ENCODE measurements around the gene UCN2.

Gene UCN2

DNA sequence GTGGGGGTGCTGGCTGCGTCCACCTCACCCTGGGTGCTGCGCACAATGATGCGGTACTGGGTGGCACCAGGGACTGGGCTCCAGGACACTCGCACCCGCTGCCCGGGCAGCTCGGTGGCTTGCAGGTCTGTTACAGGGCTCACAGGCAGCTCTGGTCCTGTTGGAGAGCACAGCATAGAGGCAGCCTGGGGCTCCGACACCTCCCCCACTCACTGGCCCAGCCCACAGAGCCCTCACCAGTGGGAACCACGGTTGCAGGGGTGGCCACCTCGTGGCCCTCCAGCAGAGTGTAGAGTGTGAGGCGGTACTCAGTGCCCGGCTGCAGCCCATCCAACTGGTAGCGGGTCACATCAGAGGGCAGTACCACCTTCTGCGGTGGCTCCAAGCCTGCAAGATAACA, 27.9 kb upstream of the UCN2 start:
- DNase-seq (ENCODE audit: low spot score): no peak

DNA sequence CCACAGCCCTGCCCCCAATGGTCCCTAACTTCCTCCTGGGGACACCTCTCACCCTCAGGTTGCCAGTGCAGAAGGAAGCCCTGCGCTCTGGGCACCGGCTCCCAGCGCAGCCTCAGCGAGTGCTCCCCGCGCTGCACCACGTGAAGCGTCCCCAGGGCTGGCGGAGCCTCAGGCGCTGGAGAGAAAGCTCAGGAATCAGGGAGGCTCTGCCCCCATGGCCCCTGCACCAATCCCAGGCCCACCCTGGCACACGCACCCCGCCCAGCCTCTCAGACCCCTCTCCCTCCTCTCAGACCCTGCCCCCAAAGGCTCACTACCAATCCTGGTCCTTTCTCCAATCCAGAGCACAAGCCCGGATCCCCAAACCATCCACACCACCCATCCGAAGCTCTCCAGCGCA, 24.6 kb upstream of the UCN2 start:
- no peak for DNase-seq (ENCODE audit: low spot score)

DNA sequence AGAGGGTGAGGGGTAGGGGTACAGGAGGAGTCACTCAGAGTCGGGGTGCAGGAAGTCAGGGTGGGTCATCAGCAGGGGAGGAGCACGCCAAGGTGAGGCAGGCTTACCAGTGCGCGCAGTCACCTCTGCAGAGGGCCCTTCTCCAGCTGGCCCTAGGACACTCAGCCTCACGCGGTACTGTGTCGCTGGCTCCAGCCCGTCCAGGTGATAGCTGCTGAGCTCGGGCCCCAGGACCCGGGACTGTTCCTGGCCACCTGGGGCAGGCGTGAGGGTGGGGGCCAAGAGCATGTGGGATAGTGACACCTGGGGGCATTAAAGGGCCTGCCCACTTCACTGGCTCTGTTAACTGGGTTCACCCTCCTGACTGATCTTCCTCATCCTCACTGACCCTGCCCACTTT, 24.1 kb upstream of the UCN2 start:
- no peak for DNase-seq (ENCODE audit: low spot score)

DNA sequence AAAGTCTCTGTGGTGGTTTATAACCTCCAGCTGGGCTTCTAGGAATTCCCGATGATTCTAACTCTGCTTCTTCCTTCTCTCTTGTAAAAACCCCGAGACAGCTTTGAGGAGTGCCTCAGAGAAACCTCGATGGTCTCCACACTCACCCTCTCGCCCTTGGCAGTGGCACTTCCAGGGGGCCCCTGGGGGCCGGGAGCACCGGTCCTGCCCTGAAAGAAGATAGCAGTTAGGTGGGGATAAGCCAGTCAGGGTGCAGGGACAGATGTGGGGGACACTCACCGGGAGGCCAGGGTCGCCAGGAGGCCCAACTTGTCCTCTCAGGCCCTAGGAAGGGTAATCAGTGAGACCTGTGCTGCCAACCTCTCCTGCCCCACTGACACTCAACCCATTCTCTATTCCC, 21.8 kb upstream of the UCN2 start:
- DNase-seq (ENCODE audit: low spot score): no peak

DNA sequence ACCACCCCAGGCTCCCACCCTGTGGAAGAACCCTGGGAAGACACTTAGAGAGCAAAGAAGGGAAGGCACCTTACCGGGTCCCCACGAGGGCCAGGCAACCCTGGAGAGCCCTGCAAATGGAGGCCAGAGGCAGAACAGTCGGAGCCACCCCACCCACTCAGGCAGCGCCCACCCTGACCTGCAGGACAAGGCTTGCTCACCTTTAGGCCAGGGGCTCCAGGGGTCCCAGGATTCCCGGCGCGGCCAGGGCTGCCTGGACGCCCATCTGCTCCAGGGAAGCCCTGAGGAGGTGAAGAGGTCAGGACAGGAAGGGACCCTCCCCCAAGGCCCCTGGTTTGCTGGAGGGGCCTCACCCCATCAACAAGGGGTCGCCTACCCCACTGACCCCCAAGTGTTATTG, 21.3 kb upstream of the UCN2 start:
- no peak for DNase-seq (ENCODE audit: low spot score)

DNA sequence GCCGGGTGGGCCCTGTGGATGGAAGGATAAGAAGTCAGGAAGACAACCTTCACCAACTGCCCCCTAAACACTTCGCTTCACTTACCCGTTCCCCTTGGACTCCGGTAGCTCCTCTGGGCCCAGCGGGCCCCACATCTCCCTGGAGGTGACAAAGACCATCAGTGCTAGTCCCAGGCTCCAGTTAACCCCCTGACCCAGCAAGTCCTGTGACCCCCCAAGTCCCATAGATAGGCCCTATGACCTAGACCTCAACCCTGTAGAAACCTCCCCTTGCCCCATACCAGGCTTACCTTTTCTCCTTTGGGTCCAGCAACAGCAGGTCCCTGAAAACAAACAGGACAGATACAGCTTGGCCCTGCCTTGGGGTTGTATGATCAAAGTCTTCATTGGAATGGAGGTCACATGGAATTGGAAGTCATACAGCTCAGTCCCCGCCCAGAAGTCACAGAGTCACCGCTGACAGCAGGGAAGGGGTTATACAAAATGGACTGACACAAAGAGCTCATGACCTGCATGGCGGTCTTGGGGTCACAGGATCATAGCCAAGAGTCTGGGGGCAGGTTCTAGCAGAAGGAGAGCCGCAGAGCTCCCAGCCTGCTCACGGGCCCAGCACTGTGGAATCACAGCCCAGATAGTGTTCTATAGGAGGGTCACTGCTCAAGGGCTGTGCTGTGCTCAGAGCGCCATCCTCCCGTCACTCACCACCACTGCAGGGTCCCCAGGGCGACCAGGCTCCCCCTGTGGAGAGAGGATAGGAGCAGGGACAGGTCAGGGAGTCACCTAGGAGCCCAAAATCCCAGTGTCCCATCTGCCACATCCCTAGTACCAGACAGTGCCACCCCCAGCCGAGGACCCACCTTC, 18.3 kb upstream of the UCN2 start:
- DNase-seq (ENCODE audit: low spot score): no peak

DNA sequence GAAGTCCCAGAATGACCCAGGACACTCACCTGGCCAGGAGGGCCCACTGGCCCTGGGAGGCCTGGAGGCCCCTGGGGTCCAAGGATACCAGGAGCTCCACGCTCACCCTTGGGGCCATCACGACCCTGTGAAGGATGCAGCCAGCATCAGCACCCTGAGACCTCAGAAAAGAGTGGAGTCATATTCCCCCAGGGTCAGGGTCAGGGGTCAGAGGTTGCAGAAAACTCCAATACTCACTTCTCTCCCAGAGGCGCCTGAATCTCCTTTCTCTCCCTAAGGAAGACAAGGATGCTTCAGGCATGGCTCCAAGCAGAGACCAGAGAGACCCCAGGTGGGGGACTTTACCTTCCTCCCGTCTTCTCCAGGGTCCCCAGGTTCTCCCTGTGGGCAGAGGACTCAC, 13.1 kb upstream of the UCN2 start:
- DNase-seq (ENCODE audit: low spot score): no peak

DNA sequence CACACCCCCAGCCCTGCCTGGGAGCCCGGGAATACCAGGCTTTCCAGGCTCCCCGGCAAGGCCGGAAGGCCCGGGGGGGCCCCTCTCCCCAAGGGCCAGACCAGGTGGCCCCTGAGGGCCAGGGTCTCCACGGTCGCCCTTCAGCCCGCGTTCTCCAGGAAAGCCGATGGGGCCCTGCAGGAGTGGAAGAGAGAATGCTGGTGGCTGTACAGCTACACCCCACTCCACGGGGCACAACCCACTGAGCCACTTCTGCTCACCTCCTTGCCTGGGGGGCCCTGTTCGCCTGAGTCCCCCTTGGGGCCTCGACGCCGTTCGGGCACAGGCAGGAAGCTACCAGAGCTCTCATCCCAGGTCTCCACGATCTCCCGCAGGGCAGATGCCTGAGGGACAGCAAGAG, 11.8 kb upstream of the UCN2 start:
- no peak for DNase-seq (ENCODE audit: low spot score)

DNA sequence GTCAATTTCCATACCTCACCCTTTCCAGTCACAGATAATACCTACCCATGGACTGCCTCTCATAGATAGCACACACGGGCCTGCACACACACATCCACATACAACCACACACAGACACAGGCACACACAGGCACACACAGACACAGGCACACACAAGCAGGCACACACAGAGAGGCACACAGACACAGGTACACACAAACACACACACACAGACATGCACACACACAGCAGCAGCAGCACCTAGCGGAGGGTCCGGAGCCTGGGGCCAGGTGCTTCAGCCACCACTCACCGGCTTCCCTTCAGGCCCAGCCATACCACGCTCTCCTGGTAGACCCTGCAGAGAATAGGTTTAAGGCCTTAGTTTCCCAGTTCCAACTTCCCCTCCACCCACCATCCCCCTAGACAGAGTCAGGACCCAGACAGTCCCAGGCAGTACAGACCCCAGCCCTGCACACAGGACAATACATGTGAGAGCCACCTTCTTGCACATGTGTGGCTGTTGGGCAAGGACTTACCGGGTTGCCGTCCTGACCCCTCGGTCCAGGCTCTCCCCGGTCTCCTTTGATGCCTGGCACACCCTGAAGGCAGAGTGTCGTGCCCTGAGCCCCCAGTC, 10.5 kb upstream of the UCN2 start:
- no peak for DNase-seq (ENCODE audit: low spot score)

DNA sequence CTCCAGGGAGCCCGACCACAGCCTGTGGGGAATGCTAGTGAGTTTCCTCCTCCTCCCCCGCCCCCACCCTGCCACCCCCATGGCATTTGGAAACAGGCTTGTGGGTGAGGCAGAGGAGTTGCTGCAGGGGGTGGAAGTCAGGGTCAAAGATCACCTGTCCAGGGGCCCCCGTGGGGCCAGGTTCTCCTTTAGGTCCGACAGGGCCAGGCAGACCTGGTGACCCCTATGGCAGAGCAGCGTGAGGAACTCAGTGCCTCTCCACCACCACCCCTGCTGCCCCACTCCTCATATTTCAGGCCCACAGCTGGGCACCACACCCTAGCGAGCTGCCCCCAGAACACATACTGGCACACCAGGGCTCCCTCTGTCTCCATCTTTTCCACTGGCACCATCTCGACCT, 8.9 kb upstream of the UCN2 start:
- no peak for DNase-seq (ENCODE audit: low spot score)

DNA sequence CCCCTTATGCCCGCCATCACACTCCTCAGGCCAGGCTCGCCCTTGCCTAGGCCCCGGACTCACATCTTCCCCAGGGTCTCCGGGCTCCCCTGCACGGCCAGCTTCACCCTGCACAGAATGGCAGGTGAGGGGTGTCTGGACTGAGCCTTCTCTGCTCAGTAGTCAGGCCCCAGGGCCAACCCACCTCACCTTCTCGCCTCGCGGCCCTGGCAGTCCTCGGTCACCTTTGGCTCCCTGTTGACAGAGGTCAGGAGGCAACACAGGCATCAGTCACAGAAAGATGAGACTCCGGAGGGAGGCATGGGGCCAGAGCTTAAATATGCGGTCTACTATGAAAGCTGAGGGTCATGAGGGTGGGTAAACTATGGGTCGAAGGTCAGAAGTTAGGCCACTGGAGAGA, 8.4 kb upstream of the UCN2 start:
- DNase-seq (ENCODE audit: low spot score): no peak

DNA sequence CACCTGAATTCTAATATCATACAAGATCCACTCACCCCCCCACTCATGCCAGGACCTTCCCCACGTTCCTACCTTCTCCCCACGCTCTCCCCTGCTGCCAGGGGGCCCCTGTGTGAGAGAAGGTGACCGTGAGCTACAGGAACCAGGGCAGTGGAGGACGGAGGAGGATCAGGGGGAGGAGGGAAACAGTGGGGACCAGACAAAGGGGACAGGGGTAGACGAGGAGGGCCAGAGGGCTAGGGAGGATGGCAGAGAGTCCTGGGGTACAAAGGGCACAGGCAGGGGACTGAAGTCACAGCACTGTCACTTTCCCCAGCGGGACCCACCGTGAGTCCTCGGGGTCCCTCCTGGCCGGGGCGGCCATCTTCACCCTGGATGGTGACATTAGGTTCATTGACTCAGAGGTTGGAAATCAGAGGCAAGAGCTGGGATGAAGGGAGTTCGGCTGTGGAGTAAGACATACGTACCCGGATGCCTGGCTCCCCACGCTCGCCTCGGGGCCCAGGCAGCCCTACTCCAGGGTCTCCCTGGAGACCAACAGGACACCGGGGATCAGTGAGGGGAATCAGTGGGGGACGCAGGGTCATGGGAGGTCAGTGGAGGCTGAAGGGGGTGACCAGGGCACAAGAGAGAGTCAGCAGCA, 6.3 kb upstream of the UCN2 start:
- DNase-seq (ENCODE audit: low spot score): no peak

DNA sequence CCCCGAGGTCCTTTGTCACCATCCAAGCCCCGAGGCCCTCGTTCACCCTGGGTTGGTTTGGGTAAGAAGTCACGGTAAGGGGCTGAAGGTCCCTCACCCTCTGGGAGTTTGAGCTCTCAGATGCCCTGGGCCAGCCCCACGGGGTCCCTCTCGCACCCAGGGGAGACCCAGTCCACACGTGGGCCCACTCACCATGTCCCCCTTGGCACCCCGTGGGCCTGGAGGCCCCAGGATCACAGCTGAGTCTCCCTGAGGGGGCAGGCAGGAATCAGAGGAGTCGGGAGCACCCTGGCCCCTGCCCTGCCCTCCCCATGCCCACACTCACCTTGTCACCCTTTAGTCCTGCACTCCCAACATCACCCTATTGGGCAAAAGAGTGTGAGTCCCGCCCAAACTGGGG, 5.8 kb upstream of the UCN2 start:
- DNase-seq (ENCODE audit: low spot score): no peak

DNA sequence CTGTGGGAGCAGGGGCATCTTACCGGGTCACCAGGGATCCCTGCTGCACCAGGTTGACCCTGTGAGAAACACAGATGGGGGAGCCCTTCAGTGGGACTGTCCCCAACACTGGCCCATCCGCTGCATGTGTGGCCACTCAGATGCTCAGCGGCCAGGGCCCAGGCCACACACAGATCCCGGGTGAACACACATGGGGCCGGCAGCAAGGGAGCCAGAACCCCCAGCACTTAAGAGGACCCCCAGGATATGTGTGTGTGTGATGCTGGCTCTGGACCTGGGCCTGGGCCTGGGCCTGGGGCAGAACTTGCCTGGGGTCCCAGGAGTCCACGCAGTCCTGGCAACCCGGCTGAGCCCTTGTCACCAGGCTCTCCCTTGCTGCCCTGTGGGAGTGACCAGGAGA, 4.9 kb upstream of the UCN2 start:
- no peak for DNase-seq (ENCODE audit: low spot score)

DNA sequence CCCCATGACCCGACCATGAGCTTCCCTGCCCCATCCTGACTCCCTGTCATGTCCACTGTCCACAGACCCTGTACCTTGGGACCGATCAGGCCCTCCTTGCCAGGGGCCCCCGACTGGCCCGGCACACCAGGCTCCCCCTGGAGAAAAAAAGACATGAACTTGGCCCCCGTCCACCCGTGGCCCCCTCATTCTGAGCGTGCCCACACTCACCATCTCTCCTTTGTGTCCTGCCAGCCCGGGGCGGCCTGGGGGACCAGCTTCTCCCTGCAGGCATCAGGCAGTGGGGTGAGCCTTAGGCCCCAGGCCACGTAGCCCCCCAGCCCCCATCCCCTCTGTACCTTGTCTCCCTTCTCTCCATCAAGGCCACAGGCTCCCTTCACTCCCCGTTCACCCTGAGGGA, 3.9 kb upstream of the UCN2 start:
- no peak for DNase-seq (ENCODE audit: low spot score)

DNA sequence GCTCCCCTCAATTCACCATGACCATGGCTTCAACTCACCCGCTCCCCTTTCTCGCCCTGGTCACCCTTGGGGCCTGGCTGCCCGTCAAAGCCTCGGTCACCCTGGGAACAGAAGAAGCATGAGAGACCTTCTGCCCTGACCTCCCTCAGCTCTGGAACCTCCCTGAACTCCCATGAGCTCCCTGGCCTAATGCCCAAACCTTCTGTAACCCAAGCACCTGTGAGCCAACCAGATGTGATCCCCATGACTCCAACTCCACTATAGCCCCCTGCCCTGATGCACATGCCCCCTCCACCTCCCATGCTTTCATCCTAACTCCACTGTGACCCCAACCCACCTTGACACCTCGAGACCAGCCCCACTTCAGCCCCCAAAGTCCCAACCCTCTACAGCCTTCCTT, 3.5 kb upstream of the UCN2 start:
- no peak for DNase-seq (ENCODE audit: low spot score)

DNA sequence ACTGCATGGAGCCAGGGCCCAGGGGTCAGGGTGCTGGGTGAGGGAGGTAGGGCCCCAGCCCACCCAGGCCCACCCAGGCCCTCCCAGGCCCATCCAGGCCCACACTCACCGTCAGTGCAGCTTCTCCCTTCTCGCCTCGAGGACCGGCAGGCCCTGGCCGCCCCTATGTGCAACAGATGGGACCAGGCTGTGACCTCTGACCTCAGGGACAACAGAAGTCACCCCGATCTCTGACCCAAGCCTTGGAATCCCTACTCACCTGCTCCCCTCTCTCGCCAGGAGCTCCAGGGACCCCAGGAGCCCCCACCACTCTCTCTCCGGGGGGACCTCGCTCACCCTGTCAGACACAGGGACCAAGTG, 2.8 kb upstream of the UCN2 start:
- DNase-seq (ENCODE audit: low spot score): no peak

DNA sequence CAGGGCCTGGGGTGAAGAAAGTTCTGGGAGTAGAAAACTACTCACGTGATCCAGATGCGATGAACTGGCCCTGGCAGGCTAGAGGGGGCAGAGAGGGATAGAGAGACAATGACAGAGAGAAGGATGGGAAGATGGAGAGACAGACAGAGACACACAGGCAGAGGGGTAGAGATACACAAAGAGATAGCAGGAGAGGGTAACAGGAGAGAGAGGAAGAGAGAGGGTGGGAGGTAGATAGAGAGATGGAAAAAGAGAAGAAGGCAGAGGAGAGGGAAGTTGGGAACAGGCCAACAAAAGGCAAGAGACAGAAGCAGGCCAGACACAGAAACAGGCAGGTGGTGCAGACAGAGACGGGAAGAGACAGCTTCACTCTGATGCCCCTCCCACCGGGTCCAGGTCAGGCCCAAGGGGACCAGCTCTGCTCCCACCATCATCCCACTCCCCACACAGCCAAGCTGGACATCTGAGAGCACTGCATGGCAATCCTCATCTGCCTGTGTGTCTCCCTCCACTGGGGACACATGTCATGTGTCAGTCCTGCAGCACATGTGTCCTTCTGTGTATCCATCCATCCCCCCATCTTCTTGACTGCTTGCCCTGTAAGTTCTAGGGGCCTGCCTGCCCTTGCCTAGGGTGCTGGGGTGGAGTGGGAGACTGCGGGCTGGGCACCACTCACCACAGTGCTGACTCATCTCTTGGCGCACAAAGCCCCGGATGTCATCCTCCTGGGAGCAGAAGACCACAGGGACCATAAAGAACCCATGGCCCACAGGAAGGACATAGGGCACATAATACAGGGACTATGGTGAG, 2.2 kb upstream of the UCN2 start:
- DNase-seq (ENCODE audit: low spot score): no peak

DNA sequence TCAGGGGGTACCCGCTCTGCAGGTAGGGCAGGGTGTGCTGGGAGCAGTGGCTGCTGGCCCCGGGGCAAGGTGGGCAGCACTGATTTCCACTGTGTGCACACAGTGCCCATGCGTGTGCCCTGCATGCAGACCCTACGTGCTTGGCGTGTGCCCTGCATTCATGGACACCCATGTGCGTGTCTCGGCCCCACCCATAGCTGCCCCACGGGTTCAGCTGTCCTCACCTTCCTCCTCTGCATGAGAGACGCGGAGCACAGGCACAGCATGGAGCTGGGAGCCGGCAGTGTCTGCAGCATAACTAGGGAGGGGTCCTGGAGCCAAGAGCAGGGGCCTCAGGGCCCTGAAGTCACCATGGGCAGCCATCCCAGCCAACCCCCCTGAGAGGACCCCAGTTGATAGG, 1.6 kb upstream of the UCN2 start:
- DNase-seq (ENCODE audit: low spot score): no peak

DNA sequence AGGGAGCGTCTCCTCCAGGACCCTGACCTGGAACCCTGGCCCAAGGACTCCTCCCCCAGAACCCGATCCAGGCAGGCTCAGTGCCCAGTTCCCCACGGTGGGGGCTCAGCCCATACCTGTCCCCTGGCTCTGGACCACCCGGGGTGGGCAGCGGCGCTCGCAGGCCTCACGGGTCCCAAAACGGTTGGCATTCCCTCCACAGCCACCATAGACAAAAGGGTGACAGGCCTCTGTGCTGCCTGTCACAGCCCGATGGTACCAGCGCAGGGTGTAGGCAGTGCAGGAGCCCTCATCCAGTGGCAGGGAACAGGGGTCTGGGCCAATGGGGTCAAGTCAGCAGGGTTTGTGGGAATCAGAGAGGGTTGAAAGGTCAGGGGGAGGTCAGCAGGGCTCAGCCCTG, 1.1 kb upstream of the UCN2 start:
- DNase-seq (ENCODE audit: low spot score): no peak

DNA sequence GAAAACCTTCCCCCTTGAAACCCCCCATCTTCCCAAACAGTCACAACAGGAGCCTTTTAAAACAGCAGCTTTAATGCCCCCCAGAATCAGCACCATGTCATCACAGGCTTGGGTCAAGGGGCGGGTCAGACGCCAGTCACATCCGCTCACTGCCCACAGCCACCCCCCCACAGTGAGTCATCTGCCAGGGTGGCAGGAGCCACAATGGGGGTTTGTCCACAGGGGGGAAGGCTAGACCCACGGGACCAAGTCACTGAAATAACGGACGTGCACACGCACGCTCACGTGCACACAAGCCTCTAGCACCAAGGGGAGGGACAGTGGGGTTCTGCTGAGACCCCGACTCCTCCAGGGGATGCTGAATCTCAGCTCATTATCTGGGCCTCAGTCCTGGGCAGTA, 441 bp upstream of the UCN2 start:
- peak; percentile 61 for DNase-seq (ENCODE audit: low spot score)

DNA sequence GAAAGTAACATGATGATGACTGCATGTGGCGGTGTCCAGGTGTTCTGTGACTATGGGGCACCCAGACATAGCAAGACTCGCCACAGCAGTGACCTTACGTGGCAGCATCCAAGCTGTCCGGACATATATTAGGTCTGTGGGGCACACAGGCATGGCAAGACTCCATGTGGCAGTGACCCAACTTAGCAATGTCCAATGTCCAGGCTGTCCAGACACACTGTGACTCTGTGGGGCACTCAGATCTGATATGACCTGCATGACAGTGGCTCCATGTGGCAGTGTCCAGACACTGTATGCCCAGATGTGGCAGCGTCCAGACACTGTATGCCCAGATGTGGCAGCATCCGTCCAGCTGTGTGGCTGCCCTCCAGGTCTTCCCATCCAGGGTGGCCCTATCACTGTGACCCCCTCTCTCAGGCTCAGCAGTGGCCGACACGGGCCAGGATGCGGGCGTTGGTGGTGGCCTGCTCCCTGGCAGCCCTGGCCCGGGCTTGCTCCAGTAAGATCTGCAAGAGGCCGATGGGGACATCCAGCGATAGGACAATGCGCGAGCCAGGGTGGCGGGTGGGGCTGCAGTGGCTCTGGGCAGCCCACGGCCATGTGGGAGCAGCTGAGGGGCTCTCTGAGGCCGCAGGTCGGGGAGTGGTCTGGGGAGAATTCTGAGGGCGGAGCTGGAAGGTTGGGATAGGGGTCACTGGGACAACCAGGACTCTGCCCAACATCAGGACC, 1.1 kb downstream of the UCN2 start:
- DNase-seq (ENCODE audit: low spot score): no peak

Data from putamen (tissue), 1 donor.